Measurements from ENCODE around the gene CCDC187.

The CCDC187 gene

DNA sequence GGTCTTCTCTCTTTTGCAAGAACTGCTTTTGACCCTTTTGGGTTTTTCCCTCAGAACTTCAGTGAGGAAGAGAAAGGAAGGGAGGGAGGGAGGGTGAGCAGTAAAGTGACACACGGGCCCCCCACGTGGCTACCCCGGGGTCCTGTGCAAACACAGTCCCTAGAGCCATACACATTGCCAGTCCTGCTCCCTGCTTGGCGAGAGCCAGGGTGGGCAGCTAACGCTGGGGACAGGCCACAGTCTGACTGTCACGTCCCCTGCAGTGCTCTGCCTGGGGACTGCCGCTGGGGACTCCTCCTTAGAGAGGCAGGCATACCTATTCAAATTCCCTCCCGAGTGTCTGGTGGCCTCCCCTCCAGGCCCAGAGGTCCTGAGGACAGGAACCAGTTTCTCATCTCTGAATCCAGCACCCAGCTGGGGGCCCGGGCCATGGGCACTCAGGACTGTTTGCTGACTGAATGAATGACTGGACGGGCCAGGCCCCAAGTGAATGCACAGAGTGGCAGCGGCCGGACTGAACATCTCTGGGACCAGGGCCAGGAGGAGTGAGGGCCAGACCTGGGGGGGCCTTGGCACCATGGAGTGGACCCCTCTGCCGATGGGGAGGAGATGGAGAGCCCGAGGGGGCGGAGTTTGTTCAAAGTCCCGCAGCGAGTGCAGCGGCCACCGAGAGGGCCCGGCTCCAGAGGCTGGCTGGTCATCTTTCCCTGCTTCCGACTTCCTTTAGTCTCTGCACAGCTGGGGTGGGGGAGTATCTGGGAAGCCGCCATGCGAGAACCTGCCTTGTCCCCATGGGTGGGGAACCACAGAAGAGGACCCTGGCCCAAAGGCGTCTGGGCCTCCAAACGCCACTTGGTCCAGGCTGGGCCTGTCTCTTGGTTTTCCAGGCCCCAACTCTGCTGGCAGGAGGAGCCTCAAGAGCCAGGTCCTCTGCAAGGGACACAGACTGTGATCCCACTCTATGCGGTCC, 5.8 kb downstream of the CCDC187 start:
- DNase-seq (ENCODE audit: low read depth in 3 of 3) = no peak

- no peak for DNase-seq (ENCODE audit: low read depth in 3 of 3)
Measured at GRCh38 chr9:136297016-136297691, 6.7 kb downstream of the CCDC187 start.

GRCh38 chr9:136296434-136297015, 7.4 kb downstream of the CCDC187 start:
- no peak for DNase-seq (ENCODE audit: low read depth in 3 of 3)

GRCh38 chr9:136295542-136296433, 8.1 kb downstream of the CCDC187 start:
- DNase-seq (ENCODE audit: low read depth in 3 of 3) = no peak

- DNase-seq (ENCODE audit: low read depth in 3 of 3) = no peak
Measured at GRCh38 chr9:136295055-136295454, 8.8 kb downstream of the CCDC187 start.

- DNase-seq (ENCODE audit: low read depth in 3 of 3) = no peak
Measured at GRCh38 chr9:136294437-136294836, 9.5 kb downstream of the CCDC187 start.

DNA sequence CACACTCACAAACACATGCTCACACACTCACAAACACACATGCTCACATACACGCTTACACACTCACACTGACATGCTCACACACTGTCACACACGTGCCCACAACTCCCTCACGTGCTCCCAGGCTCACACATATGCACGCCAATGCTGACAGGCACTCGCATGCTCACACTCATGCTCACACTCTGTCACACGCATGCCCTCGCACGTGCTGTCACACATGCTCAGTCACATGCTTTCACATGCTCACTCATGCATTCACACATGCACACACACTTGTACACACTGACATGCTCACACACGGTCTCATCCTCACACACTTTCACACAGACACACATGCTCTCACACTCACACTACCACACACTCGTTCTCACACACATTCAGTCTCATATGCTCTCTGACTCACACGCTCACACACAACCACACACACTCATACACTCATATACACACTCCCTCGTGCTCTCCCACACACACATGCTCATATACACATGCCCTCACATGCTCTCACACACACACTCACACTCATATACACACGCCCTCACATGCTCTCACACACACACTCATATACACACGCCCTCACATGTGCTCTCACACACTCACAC, 10.3 kb downstream of the CCDC187 start:
- no peak for DNase-seq (ENCODE audit: low read depth in 3 of 3)

DNA sequence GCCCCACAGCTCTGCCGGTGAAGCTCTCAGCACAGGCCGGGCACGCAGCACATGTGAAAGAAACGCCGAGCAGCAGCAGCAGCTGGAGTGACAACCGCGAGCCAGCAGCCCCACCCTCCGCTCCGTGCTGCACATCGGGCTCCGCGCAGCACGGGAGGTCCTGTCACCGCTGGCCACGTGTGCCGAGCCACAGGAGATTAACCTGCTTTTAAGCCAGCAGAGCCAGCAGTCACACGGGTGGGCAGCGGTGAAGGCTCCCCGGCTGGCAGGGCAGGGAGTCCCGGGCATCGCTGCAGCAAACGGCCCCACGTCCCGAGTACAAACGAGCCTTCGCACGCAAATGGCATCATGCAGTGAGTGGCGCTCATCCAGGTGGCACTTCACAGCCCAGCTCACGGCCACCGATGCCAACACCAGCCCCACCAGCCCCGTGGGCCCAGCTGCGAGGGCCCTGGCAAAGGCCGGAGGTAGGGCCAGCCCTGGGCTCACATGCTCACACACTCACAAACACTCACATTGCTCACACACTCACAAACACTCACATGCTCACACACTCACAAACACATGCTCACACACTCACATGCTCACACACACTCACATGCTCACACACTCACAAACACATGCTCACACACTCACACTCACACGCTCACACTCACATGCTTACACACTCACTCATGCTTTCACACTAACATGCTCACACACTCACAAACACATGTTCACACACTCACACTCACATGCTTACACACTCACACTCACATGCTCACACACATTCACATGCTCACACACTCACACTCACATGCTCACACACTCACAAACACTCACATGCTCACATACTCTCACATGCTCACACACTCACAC, 11.1 kb downstream of the CCDC187 start:
- no peak for DNase-seq (ENCODE audit: low read depth in 3 of 3)

DNA sequence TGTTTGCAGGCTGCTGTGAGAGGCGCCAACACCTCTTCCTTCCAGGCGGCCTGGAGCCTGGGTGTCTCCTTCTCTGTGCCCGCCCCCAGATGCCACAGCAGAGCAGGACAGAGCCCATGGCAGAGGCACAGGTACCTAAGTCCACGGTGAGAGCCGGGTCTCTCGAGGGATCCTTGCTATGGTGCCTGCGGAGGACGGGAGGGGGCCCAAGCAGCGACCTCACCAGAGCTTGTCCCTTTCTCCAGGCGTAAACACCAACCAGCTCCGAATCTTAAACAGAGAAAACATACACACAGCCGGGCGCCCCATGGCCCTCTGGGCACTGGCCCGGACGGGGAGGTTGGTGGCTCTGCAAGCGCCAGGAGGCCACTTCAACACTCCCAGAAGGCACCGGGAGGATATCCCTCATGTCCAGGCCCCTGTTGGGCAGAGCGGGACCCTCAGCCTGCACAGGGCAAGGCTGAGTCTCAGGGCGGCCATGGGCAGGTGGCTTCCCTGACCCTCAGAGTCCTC, 11.8 kb downstream of the CCDC187 start:
- DNase-seq (ENCODE audit: low read depth in 3 of 3) = no peak

- DNase-seq (ENCODE audit: low read depth in 3 of 3) = no peak
Measured at GRCh38 chr9:136291306-136292025, 12.4 kb downstream of the CCDC187 start.

- DNase-seq (ENCODE audit: low read depth in 3 of 3) = no peak
Measured at GRCh38 chr9:136290508-136291000, 13.3 kb downstream of the CCDC187 start.

- no peak for DNase-seq (ENCODE audit: low read depth in 3 of 3)
Measured at GRCh38 chr9:136289651-136290507, 14.0 kb downstream of the CCDC187 start.

GRCh38 chr9:136287960-136288753, 15.7 kb downstream of the CCDC187 start:
- DNase-seq (ENCODE audit: low read depth in 3 of 3) = no peak

DNA sequence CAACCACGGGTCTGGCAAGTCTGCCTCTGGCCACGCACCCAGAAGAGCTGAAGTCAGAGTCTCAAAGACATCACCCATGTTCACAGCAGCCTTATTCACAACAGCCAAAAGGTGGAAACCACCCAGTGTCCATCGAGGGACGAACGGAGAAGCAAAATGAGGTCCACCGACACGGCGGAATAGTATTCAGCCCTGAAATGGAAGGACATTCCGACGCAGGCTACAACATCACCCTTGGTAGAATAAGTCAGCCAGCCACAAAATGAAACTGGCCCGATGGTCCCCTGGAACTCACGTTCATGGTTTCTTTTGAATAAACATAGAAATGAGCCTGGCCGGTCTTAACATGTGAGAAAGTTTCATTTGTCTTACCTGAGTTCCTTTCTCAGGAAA, 16.9 kb downstream of the CCDC187 start:
- DNase-seq (ENCODE audit: low read depth in 3 of 3) = no peak

DNA sequence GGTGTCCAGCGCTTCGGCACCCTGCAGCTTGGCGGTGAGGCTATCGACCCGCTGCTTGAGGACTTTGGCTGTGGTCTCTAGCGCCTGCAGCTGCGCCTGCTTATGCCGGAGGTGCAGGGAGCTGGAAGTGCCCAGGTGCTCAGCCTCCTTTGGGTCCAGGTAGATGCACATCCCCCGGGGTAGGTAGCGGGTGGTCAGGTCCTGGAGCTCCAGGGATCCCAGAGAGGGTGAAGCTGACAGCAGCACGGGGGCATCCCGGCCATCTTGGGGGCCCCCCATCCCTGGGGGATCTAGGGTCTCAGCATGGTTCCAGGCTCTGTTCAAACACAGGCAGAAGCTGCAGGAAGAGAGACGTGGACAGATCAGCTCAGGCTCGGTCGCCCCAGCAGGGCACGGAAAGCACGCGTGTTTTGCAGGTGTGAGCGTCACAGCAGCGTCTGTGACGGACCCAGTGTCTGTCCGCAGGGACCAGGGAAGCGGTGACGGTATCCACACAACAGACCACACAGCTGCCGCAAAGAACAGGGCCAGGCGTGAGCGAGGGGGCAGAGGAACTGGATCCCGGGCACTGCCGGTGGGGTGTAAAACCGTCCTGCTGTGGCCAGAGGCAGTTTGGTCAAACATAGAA, 17.4 kb downstream of the CCDC187 start:
- no peak for DNase-seq (ENCODE audit: low read depth in 3 of 3)

DNA sequence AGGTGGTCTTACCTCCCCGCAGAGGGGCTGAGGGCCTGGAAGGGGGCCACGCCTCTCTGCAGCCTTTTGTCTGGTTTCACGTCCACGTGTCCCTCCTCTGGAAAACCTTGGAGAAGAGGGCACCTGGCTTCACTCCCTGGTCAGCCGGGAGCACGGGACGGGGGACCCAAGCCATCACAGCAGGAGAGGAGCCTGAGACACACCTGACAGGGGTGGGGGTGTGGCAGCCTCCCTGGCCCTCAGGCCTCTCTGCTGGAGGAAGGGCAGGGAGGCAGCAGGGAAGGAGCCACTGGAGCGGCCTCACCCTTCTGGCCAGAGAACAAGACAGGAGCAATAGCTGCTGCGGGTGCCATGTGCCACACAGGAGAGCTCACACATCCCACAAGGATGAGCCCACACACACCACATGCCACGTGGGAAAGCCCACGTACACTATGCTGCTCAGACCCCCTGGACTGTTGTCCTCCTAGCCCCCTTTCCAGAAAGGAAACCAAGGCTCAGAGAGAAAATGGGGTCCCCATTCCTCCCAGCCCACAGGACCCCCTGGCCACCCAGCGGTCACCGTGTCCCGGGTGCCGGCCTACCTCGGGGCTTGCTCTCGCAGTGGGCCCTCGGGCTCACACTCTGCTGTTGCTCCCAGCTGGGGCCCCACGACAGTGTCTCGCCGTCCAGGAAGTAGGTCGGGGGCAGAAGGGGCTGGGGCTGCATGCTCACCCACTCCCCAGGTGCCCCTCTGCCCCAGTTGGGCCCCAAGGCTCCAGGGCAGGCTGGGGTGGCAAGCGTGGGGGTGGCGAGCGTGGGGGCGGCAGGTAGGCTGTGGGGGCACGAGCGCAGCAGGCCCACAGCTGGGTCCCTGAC, 18.2 kb downstream of the CCDC187 start:
- DNase-seq (ENCODE audit: low read depth in 3 of 3) = no peak

Measured in stimulated activated CD4-positive, alpha-beta T cell treated with anti-CD3 and anti-CD28 coated beads, TNF-alpha, amount 100 ng/mL, for 24 hours (primary cell).